ENCODE results near the gene PHLPP1. TPM values are rescaled to one million over a fixed set of nuclear protein-coding genes. Genes with fewer than 3 reads are reported as not detected.

The PHLPP1 gene
- total and polyA plus RNA-seq, 5 donors from 2014 or later, result 0.27 to 20.3 (median 0.52) TPM

DNA sequence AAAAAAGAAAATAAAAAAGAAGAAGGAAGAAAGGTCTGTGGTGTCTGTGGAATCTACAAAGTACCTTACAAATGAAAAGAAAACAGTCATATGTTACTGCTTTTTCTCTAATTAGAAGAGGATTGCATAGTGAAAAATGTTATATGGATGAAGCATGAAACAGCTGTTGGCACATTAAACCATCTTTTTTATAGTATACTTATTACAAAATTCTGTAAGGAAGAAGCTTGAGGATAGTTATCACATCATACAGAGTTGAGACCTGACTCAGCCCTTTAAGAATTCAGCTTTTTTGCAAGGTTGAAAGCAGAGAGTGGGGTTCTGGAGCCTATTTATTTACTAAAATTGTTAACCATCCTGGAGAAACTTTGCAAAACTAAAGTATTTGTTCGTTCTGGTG, 222.7 kb downstream of the PHLPP1 start:
- Histone ChIP-seq H3K27me3 (ENCODE audit: control insufficient read depth, insufficient read depth, low read length) (no peaks in the 10 kb centered on the region), H3K4me3 (ENCODE audit: low read depth, low read length) (no peak overlapping the region), H3K4me1 (ENCODE audit: control insufficient read depth, insufficient read depth, low read length, poor library complexity, severe bottlenecking) (no peaks in the 10 kb centered on the region), H3K27ac (ENCODE audit: insufficient read depth, low read length, poor library complexity, severe bottlenecking) (no peak overlapping the region), H3K36me3 (ENCODE audit: control insufficient read depth, insufficient read depth, low read length) (peaks cover 5% of the 10 kb centered on the region), H3K9me3 (ENCODE audit: control insufficient read depth in 2 of 2, low read length in 2 of 2) (no peaks in the 10 kb centered on the region)
- no peak overlapping the region for H3K4me3 Mint-ChIP-seq
- no peak for ATAC-seq (ENCODE audit: low read depth in 2 of 2)
- H3K27ac Mint-ChIP-seq, result peak overlapping the region in 1 of 3 donors; percentile 39
- DNase-seq, result no peak
- peaks cover 6% of the 10 kb centered on the region for H3K36me3 Mint-ChIP-seq
- no peaks in the 10 kb centered on the region for H3K27me3 Mint-ChIP-seq
- H3K4me1 Mint-ChIP-seq, result peaks cover 9 to 24% (median 12%) of the 10 kb centered on the region in 4 donors
- peaks cover 0 to 6% (median 0%) of the 10 kb centered on the region in 7 donors for H3K9me3 Mint-ChIP-seq

GRCh38 chr18:62938487-62938886, 223.1 kb downstream of the PHLPP1 start:
- DNase-seq (peak in 1 of 3 donors; percentile 34), ATAC-seq (ENCODE audit: low read depth in 2 of 2) (no peak)
- Mint-ChIP-seq H3K9me3 (peaks cover 0 to 5% (median 0%) of the 10 kb centered on the region in 7 donors), H3K27ac (no peak overlapping the region), H3K36me3 (peaks cover 6% of the 10 kb centered on the region), H3K4me3 (no peak overlapping the region), H3K27me3 (no peaks in the 10 kb centered on the region), H3K4me1 (peaks cover 9 to 23% (median 12%) of the 10 kb centered on the region in 4 donors)
- Histone ChIP-seq H3K27ac (ENCODE audit: insufficient read depth, low read length, poor library complexity, severe bottlenecking) (no peak overlapping the region), H3K4me1 (ENCODE audit: control insufficient read depth, insufficient read depth, low read length, poor library complexity, severe bottlenecking) (no peaks in the 10 kb centered on the region), H3K4me3 (ENCODE audit: low read depth, low read length) (no peak overlapping the region), H3K27me3 (ENCODE audit: control insufficient read depth, insufficient read depth, low read length) (no peaks in the 10 kb centered on the region), H3K36me3 (ENCODE audit: control insufficient read depth, insufficient read depth, low read length) (peaks cover 10% of the 10 kb centered on the region), H3K9me3 (ENCODE audit: control insufficient read depth in 2 of 2, low read length in 2 of 2) (no peaks in the 10 kb centered on the region)

- DNase-seq, result no peak
- H3K27ac Mint-ChIP-seq, result peak overlapping the region in 1 of 3 donors; percentile 76
- peaks cover 9 to 20% (median 12%) of the 10 kb centered on the region in 4 donors for H3K4me1 Mint-ChIP-seq
These were observed 224.1 kb downstream of the PHLPP1 start for GRCh38 chr18:62939433-62939832.

DNA sequence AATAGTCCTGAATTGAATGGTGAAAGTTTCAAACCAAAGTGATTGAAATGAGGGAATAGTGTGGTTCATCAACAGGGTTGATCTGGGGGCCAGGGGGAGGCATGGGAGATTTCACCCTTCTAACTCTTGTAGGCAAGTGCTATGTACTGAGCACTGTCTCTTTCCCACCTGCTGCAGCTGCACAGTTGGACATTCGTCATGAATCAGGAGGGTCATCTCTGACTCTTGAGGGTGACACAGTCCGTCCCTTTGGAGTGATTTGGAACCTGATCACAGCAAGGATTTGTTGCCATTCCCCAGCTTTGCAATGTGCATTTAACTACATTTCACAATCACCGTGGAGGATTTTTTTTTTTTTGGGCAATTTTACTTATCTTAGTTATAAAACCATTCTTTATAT, 224.6 kb downstream of the PHLPP1 start:
- peaks cover 9 to 20% (median 12%) of the 10 kb centered on the region in 4 donors for H3K4me1 Mint-ChIP-seq
- no peaks in the 10 kb centered on the region for H3K4me1 ChIP-seq (ENCODE audit: control insufficient read depth, insufficient read depth, low read length, poor library complexity, severe bottlenecking)
- H3K4me3 Mint-ChIP-seq, result no peak overlapping the region
- no peaks in the 10 kb centered on the region for H3K27me3 Mint-ChIP-seq
- DNase-seq (no peak), ATAC-seq (ENCODE audit: low read depth in 2 of 2) (no peak)
- H3K4me3 ChIP-seq (ENCODE audit: low read depth, low read length), result no peak overlapping the region
- H3K27ac ChIP-seq (ENCODE audit: insufficient read depth, low read length, poor library complexity, severe bottlenecking), result no peak overlapping the region
- peaks cover 10% of the 10 kb centered on the region for H3K36me3 ChIP-seq (ENCODE audit: control insufficient read depth, insufficient read depth, low read length)
- peaks cover 6% of the 10 kb centered on the region for H3K36me3 Mint-ChIP-seq
- no peaks in the 10 kb centered on the region for H3K9me3 Mint-ChIP-seq
- H3K27ac Mint-ChIP-seq, result peak overlapping the region in 1 of 3 donors; percentile 31
- no peaks in the 10 kb centered on the region for H3K9me3 ChIP-seq (ENCODE audit: control insufficient read depth in 2 of 2, low read length in 2 of 2)
- no peaks in the 10 kb centered on the region for H3K27me3 ChIP-seq (ENCODE audit: control insufficient read depth, insufficient read depth, low read length)

More at GRCh38 chr18:62939433-62939832, 224.1 kb downstream of the PHLPP1 start:
- Histone ChIP-seq H3K4me3 (ENCODE audit: low read depth, low read length) (no peak overlapping the region), H3K4me1 (ENCODE audit: control insufficient read depth, insufficient read depth, low read length, poor library complexity, severe bottlenecking) (no peaks in the 10 kb centered on the region), H3K9me3 (ENCODE audit: control insufficient read depth in 2 of 2, low read length in 2 of 2) (no peaks in the 10 kb centered on the region), H3K36me3 (ENCODE audit: control insufficient read depth, insufficient read depth, low read length) (peaks cover 10% of the 10 kb centered on the region), H3K27me3 (ENCODE audit: control insufficient read depth, insufficient read depth, low read length) (no peaks in the 10 kb centered on the region), H3K27ac (ENCODE audit: insufficient read depth, low read length, poor library complexity, severe bottlenecking) (no peak overlapping the region)
- Mint-ChIP-seq H3K36me3 (peaks cover 6% of the 10 kb centered on the region), H3K9me3 (no peaks in the 10 kb centered on the region), H3K4me3 (no peak overlapping the region), H3K27me3 (no peaks in the 10 kb centered on the region)
- ATAC-seq (ENCODE audit: low read depth in 2 of 2), result no peak

GRCh38 chr18:62942578-62942977, 227.2 kb downstream of the PHLPP1 start:
- Histone ChIP-seq H3K9me3 (ENCODE audit: control insufficient read depth in 2 of 2, low read length in 2 of 2) (no peaks in the 10 kb centered on the region), H3K36me3 (ENCODE audit: control insufficient read depth, insufficient read depth, low read length) (peaks cover 15% of the 10 kb centered on the region), H3K4me3 (ENCODE audit: low read depth, low read length) (no peak overlapping the region), H3K4me1 (ENCODE audit: control insufficient read depth, insufficient read depth, low read length, poor library complexity, severe bottlenecking) (no peaks in the 10 kb centered on the region), H3K27me3 (ENCODE audit: control insufficient read depth, insufficient read depth, low read length) (no peaks in the 10 kb centered on the region), H3K27ac (ENCODE audit: insufficient read depth, low read length, poor library complexity, severe bottlenecking) (no peak overlapping the region)
- peaks cover 7 to 11% (median 10%) of the 10 kb centered on the region in 4 donors for H3K4me1 Mint-ChIP-seq
- ATAC-seq (ENCODE audit: low read depth in 2 of 2) (no peak), DNase-seq (no peak)
- H3K9me3 Mint-ChIP-seq, result no peaks in the 10 kb centered on the region
- H3K27me3 Mint-ChIP-seq, result no peaks in the 10 kb centered on the region
- H3K4me3 Mint-ChIP-seq, result no peak overlapping the region
- no peak overlapping the region for H3K27ac Mint-ChIP-seq
- peaks cover 16% of the 10 kb centered on the region for H3K36me3 Mint-ChIP-seq

DNA sequence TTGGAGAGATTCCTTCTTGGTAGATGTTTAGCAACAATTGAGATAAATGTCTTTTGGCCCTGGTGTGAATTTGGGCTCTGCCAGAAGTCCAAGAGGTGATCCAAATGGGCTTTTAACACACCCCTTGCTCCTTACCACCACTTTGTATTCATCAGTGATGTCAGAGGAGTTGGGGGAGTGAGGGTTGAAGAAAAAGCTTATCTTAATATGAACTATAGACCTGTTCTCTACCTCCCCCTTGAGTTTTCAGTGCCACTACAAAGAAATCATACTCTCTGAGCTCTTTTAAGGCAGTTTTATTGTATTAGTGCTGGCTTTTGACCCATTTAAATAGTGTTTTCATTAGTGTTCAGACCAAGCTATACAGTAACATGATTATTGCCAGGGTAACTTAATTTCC, 229.1 kb downstream of the PHLPP1 start:
- H3K36me3 ChIP-seq (ENCODE audit: control insufficient read depth, insufficient read depth, low read length), result peaks cover 15% of the 10 kb centered on the region
- H3K4me3 ChIP-seq (ENCODE audit: low read depth, low read length), result no peak overlapping the region
- H3K27ac ChIP-seq (ENCODE audit: insufficient read depth, low read length, poor library complexity, severe bottlenecking), result no peak overlapping the region
- no peak overlapping the region for H3K4me3 Mint-ChIP-seq
- no peaks in the 10 kb centered on the region for H3K9me3 Mint-ChIP-seq
- no peaks in the 10 kb centered on the region for H3K4me1 ChIP-seq (ENCODE audit: control insufficient read depth, insufficient read depth, low read length, poor library complexity, severe bottlenecking)
- ATAC-seq (ENCODE audit: low read depth in 2 of 2), result no peak
- peaks cover 20% of the 10 kb centered on the region for H3K36me3 Mint-ChIP-seq
- no peaks in the 10 kb centered on the region for H3K9me3 ChIP-seq (ENCODE audit: control insufficient read depth in 2 of 2, low read length in 2 of 2)
- no peaks in the 10 kb centered on the region for H3K27me3 ChIP-seq (ENCODE audit: control insufficient read depth, insufficient read depth, low read length)
- peak in 2 of 3 donors; percentile 4 to 14 for DNase-seq
- no peaks in the 10 kb centered on the region for H3K27me3 Mint-ChIP-seq
- no peak overlapping the region for H3K27ac Mint-ChIP-seq
- peaks cover 0 to 3% (median under 1%) of the 10 kb centered on the region in 4 donors for H3K4me1 Mint-ChIP-seq

DNA sequence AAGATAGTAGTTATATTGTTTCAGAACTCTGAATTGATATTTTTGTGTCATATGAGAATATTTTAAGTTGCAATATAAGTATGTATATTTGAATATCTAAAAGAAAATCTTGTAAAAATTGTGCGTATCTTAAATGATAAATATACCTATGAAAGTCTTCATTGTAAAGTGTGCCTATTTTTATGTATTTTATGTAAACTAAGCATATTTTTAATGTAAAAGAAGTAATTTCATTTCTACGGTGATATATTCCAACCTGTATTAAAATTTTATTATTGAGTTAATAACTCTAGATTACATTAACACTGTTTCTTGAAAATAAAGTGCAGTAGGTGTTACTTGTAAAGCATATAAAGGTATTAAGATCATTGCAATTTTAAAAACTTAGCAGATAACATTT, 233.4 kb downstream of the PHLPP1 start:
- Mint-ChIP-seq H3K27me3 (no peaks in the 10 kb centered on the region), H3K4me1 (peaks cover 6 to 10% (median 8%) of the 10 kb centered on the region in 4 donors), H3K4me3 (no peak overlapping the region), H3K9me3 (no peaks in the 10 kb centered on the region), H3K27ac (no peak overlapping the region), H3K36me3 (peaks cover 14% of the 10 kb centered on the region)
- peaks cover 4% of the 10 kb centered on the region for H3K4me1 ChIP-seq (ENCODE audit: control insufficient read depth, insufficient read depth, low read length, poor library complexity, severe bottlenecking)
- H3K27me3 ChIP-seq (ENCODE audit: control insufficient read depth, insufficient read depth, low read length), result no peaks in the 10 kb centered on the region
- DNase-seq (no peak), ATAC-seq (ENCODE audit: low read depth in 2 of 2) (no peak)
- peaks cover 5% of the 10 kb centered on the region for H3K36me3 ChIP-seq (ENCODE audit: control insufficient read depth, insufficient read depth, low read length)
- no peaks in the 10 kb centered on the region for H3K9me3 ChIP-seq (ENCODE audit: control insufficient read depth in 2 of 2, low read length in 2 of 2)
- no peak overlapping the region for H3K27ac ChIP-seq (ENCODE audit: insufficient read depth, low read length, poor library complexity, severe bottlenecking)
- H3K4me3 ChIP-seq (ENCODE audit: low read depth, low read length), result no peak overlapping the region

DNA sequence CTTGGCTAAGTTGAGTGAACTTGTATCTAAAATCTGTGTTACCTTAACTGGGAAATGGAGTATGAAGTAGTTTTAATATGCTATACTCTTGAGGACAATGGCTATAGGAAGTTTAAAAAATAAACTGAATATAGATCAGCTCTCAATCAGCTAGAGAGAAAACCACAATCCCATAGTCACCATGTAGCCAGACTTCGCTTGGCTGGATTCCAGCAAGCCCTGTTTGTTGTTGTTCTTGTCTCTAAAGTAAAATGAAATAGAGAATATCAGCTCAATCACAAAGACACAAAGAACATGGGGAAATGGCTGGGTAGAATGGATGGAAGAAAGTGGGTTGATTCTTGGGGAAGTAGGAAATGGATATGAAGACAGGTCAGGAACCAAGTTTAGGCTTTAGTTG, 234.9 kb downstream of the PHLPP1 start:
- Mint-ChIP-seq H3K27me3 (no peaks in the 10 kb centered on the region), H3K27ac (no peak overlapping the region)

More for the DNA sequence above, 234.9 kb downstream of the PHLPP1 start:
- Histone ChIP-seq H3K27me3 (ENCODE audit: control insufficient read depth, insufficient read depth, low read length) (no peaks in the 10 kb centered on the region), H3K36me3 (ENCODE audit: control insufficient read depth, insufficient read depth, low read length) (peaks cover 4% of the 10 kb centered on the region), H3K27ac (ENCODE audit: insufficient read depth, low read length, poor library complexity, severe bottlenecking) (no peak overlapping the region), H3K9me3 (ENCODE audit: control insufficient read depth in 2 of 2, low read length in 2 of 2) (no peaks in the 10 kb centered on the region), H3K4me3 (ENCODE audit: low read depth, low read length) (no peak overlapping the region), H3K4me1 (ENCODE audit: control insufficient read depth, insufficient read depth, low read length, poor library complexity, severe bottlenecking) (peaks cover 14% of the 10 kb centered on the region)
- H3K36me3 Mint-ChIP-seq, result peaks cover 12% of the 10 kb centered on the region
- ATAC-seq (ENCODE audit: low read depth in 2 of 2), result no peak
- H3K4me3 Mint-ChIP-seq, result no peak overlapping the region
- peaks cover 18 to 21% (median 20%) of the 10 kb centered on the region in 4 donors for H3K4me1 Mint-ChIP-seq
- H3K9me3 Mint-ChIP-seq, result no peaks in the 10 kb centered on the region
- DNase-seq, result no peak
